Osteoblast (primary cell): ENCODE data around the gene ACTC1. TPM values are rescaled to one million over a fixed set of nuclear protein-coding genes. Genes with fewer than 3 reads are reported as not detected.

Source experiments
- DNase-seq: peaks from one replicate; pipeline ENCODE4 v3.0.0; 2011; ENCODE audit warnings: low spot score, mixed read lengths; ENCODE audit not compliant: insufficient read length; ENCODE audit errors: missing footprints
- H2AFZ ChIP-seq: 2 replicates; pipeline ENCODE4 v1.6.0; 2011; ENCODE audit warnings: mild to moderate bottlenecking, low read length
- H3K27ac ChIP-seq: 2 replicates; pipeline ENCODE4 v1.5.1; 2011; ENCODE audit warnings: mild to moderate bottlenecking, low read depth, low read length, moderate library complexity
- H3K27me3 ChIP-seq: 2 replicates; pipeline ENCODE4 v1.6.0; 2012; ENCODE audit warnings: mild to moderate bottlenecking, control low read depth, inconsistent platforms, low read length, moderate library complexity; ENCODE audit not compliant: insufficient read depth
- H3K36me3 ChIP-seq: 2 replicates; pipeline ENCODE4 v1.5.1; 2011; ENCODE audit warnings: mild to moderate bottlenecking, low read length, control low read depth, moderate library complexity; ENCODE audit not compliant: insufficient read depth
- H3K4me1 ChIP-seq: 2 replicates; pipeline ENCODE4 v1.5.1; 2011; ENCODE audit warnings: mild to moderate bottlenecking, low read length, control low read depth, moderate library complexity; ENCODE audit not compliant: insufficient read depth
- H3K4me2 ChIP-seq: 2 replicates; pipeline ENCODE4 v1.6.0; 2011; ENCODE audit warnings: mild to moderate bottlenecking, low read length; ENCODE audit not compliant: insufficient read depth
- H3K4me3 ChIP-seq: fragments of 200-600 bp; sonication (generic); 3 replicates; pipeline ENCODE4 v1.5.1; 2012; ENCODE audit warnings: mild to moderate bottlenecking, low read length, inconsistent platforms; ENCODE audit not compliant: insufficient read depth
- H3K79me2 ChIP-seq: 2 replicates; pipeline ENCODE4 v1.6.0; 2012; ENCODE audit warnings: mild to moderate bottlenecking, low read length, control low read depth, inconsistent platforms; ENCODE audit not compliant: insufficient read depth
- H3K9me3 ChIP-seq: 2 replicates; pipeline ENCODE4 v1.5.1; 2011; ENCODE audit warnings: low read depth, low read length, control low read depth
- H4K20me1 ChIP-seq: 2 replicates; pipeline ENCODE4 v1.6.0; 2012; ENCODE audit warnings: mild to moderate bottlenecking, low read length, control low read depth; ENCODE audit not compliant: insufficient read depth
- CTCF ChIP-seq: IDR thresholded peaks from 2 replicates; pipeline ENCODE4 v1.5.1; 2011; ENCODE audit warnings: mild to moderate bottlenecking, low read depth, low read length, moderate library complexity; ENCODE audit errors: extremely low read depth
- total RNA-seq: library from RNA; depleted of rRNA; stranded (reverse); fragments of >200 nt; gene quantifications from 2 replicates; pipeline ENCODE4 v1.2.3, GENCODE V29; 2012

ACTC1 gene
- total RNA-seq, 1 donor: not detected

DNA sequence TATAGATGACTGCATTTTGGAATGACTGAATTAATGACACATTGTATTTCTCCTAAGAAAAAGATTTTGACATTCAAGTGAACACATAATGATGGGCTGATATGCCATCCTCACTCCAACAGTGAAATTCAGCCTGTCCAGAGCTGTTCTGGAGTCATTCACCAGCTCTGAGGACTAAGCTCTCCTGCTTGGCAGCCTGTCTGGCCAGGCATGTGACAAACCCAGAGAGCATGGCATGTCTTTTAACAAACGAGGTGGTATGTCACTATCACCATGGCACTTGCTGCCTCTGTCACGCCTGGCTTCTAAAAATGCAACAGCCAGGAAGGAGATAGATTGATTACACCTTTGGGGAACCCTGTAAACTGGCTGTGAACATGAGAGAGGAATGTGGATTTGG is 1.4 kb downstream of the ACTC1 start:
- Histone ChIP-seq H3K4me2 (no peak overlapping the region), H4K20me1 (no peaks in the 10 kb centered on the region), H3K4me3 (no peak overlapping the region)

DNA sequence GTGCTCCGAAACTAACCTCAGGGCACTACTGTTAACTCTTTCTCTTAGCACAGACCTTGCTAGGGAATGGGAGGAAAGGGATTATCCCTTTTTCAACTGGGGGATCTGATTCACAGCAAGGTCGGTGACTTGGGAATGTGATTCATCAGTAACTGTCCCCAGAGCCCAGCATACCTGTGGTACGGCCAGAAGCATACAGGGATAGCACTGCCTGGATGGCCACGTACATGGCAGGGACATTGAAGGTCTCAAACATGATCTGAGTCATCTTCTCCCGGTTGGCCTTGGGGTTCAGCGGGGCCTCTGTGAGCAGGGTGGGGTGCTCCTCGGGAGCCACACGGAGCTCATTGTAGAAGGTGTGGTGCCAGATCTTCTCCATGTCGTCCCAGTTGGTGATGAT is 2.3 kb downstream of the ACTC1 start:
- no peaks in the 10 kb centered on the region for H4K20me1 ChIP-seq
- H3K79me2 ChIP-seq: no peaks in the 10 kb centered on the region
- no peak for TF ChIP-seq CTCF
- H3K4me2 ChIP-seq: no peak overlapping the region
- no peak overlapping the region for H3K27ac ChIP-seq
- no peak overlapping the region for H3K4me3 ChIP-seq
- no peaks in the 10 kb centered on the region for H3K9me3 ChIP-seq
- no peak overlapping the region for H2AFZ ChIP-seq
- no peaks in the 10 kb centered on the region for H3K36me3 ChIP-seq
- peak; percentile 57 for DNase-seq
- H3K27me3 ChIP-seq: peaks cover 79% of the 10 kb centered on the region
- peaks cover 3% of the 10 kb centered on the region for H3K4me1 ChIP-seq

More for the DNA sequence above, 1.4 kb downstream of the ACTC1 start:
- no peak overlapping the region for H2AFZ ChIP-seq
- no peak for DNase-seq
- no peak for TF ChIP-seq CTCF
- H3K4me1 ChIP-seq: peaks cover 3% of the 10 kb centered on the region
- H3K9me3 ChIP-seq: no peaks in the 10 kb centered on the region
- peaks cover 79% of the 10 kb centered on the region for H3K27me3 ChIP-seq
- H3K27ac ChIP-seq: no peak overlapping the region
- H3K36me3 ChIP-seq: no peaks in the 10 kb centered on the region
- no peaks in the 10 kb centered on the region for H3K79me2 ChIP-seq

DNA sequence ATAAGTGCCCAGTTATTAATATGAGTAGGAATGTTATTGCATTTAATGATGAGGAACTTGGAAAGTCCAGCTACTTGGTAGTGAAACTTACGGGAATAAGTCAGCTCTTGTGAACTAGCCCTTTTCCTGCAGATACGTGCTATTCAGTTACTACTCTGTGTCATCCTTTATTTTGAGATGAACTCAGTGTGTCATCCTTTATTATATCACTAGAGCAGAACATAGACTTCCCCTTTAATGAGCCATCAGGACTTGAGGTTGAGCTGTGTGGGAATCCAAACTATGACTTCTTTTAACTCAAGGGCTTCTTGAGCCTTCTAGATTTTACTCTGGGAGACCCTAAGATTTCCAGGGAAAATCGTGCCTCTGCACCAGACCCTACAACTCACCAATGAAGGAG is 3.6 kb downstream of the ACTC1 start:
- H3K9me3 ChIP-seq: no peaks in the 10 kb centered on the region
- H3K4me1 ChIP-seq: peaks cover 3% of the 10 kb centered on the region
- H3K27ac ChIP-seq: no peak overlapping the region
- no peak for TF ChIP-seq CTCF
- no peaks in the 10 kb centered on the region for H4K20me1 ChIP-seq
- peaks cover 71% of the 10 kb centered on the region for H3K27me3 ChIP-seq
- peak; percentile 63 for DNase-seq
- H3K4me3 ChIP-seq: no peak overlapping the region
- no peaks in the 10 kb centered on the region for H3K36me3 ChIP-seq
- H3K79me2 ChIP-seq: no peaks in the 10 kb centered on the region
- H2AFZ ChIP-seq: no peak overlapping the region
- H3K4me2 ChIP-seq: no peak overlapping the region

DNA sequence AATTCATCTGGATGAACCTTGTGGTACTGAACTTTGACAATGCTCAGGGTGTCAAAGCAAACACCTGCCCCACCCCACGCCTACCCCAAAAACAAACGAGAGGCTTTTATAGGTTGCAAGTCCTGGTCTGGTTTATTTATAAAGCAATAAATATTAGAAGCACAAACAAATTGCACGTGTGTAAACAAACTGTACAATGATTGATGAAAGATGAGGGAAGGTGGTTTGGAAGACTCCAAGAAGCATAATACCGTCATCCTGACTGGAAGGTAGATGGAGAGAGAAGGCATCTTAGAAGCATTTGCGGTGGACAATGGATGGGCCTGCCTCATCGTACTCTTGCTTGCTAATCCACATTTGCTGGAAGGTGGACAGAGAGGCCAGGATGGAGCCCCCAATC is 5.2 kb downstream of the ACTC1 start:
- H3K79me2 ChIP-seq: no peaks in the 10 kb centered on the region
- TF ChIP-seq CTCF: no peak
- H3K4me3 ChIP-seq: no peak overlapping the region
- peaks cover 61% of the 10 kb centered on the region for H3K27me3 ChIP-seq
- H2AFZ ChIP-seq: no peak overlapping the region
- no peak overlapping the region for H3K27ac ChIP-seq
- no peaks in the 10 kb centered on the region for H4K20me1 ChIP-seq
- no peak overlapping the region for H3K4me2 ChIP-seq
- peaks cover 2% of the 10 kb centered on the region for H3K4me1 ChIP-seq
- no peaks in the 10 kb centered on the region for H3K36me3 ChIP-seq
- no peaks in the 10 kb centered on the region for H3K9me3 ChIP-seq
- DNase-seq: no peak
